GM12891 (cell line): ENCODE results near the gene RAPGEF5.

Experiments
- PAX5 ChIP-seq: IDR thresholded peaks from 2 replicates; pipeline ENCODE4 v1.6.1; 2011; ENCODE audit warnings: low read length, moderate library complexity, mild to moderate bottlenecking; ENCODE audit not compliant: insufficient read depth, severe bottlenecking
- POLR2A ChIP-seq: IDR thresholded peaks from 2 replicates; pipeline ENCODE4 v1.6.1; 2011; ENCODE audit warnings: low read depth, low read length, control low read depth
- POLR2AphosphoS5 ChIP-seq: IDR thresholded peaks from 2 replicates; pipeline ENCODE4 v1.6.1; 2011; ENCODE audit warnings: low read depth, low read length, control low read depth
- POU2F2 ChIP-seq: IDR thresholded peaks from 2 replicates; pipeline ENCODE4 v1.6.1; 2011; ENCODE audit warnings: low read depth, mild to moderate bottlenecking, control low read depth, low read length, moderate library complexity
- SPI1 ChIP-seq: IDR thresholded peaks from 2 replicates; pipeline ENCODE4 v1.6.1; 2011; ENCODE audit warnings: low read depth, low read length, control low read depth
- TAF1 ChIP-seq: IDR thresholded peaks from 2 replicates; pipeline ENCODE4 v1.6.1; 2011; ENCODE audit warnings: low read depth, low read length, control low read depth

DNA sequence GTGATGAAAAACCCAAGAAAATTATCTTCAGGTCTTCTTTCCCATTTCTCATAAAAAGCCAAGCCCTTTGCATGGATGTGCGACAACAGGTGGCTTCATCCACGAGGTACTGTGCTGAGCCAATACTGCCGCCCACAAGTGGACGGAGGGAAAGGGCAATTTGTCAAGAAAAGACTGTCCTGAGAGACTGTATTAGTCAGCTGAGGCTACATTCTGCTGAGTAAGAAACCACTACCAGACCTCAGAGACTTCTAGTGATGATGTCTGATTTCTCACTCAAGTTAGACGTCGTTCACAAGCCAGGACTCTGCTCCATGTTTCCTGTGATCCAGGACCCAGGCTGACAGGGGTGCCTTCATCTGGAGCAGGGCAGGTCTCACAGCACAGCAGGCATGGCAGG is 239.7 kb downstream of the RAPGEF5 start:
- TF ChIP-seq POLR2A (no peak), TAF1 (no peak), POLR2AphosphoS5 (no peak), POU2F2 (no peak), PAX5 (no peak), SPI1 (no peak)
